Duodenal mucosa (tissue), 2 donors: ENCODE results near the gene APOL6.
"Not testable (repeated sequence)": the region's sequence is repeated elsewhere in the genome, so short reads cannot be mapped to it uniquely, and the experiment has no call there.

Experiments used
- H3K27ac ChIP-seq: one replicate; pipeline ENCODE4 v1.7.0; 2013; ENCODE audit warnings: low read depth, low read length
- H3K27me3 ChIP-seq, 2 donors: one replicate each; pipeline ENCODE4 v1.7.0; 2013; ENCODE audit warnings: low read length in 2 of 2, control low read depth in 1 of 2; ENCODE audit not compliant: insufficient read depth in 2 of 2, control insufficient read depth in 1 of 2
- H3K36me3 ChIP-seq, 2 donors: one replicate each; pipeline ENCODE4 v1.7.0; 2013; ENCODE audit warnings: low read length in 2 of 2, control low read depth in 1 of 2; ENCODE audit not compliant: insufficient read depth in 2 of 2, control insufficient read depth in 1 of 2
- H3K4me1 ChIP-seq, 2 donors: one replicate each; pipeline ENCODE4 v1.7.0; 2013; ENCODE audit warnings: low read length in 2 of 2, control low read depth in 1 of 2; ENCODE audit not compliant: insufficient read depth in 2 of 2, control insufficient read depth in 1 of 2
- H3K4me3 ChIP-seq, 2 donors: one replicate each; pipeline ENCODE4 v1.7.0; 2013; ENCODE audit warnings: low read length in 2 of 2, low read depth in 1 of 2
- H3K9ac ChIP-seq, 2 donors: one replicate each; pipeline ENCODE4 v1.7.0; 2013; ENCODE audit warnings: low read length in 2 of 2, low read depth in 1 of 2
- H3K9me3 ChIP-seq, 2 donors: one replicate each; pipeline ENCODE4 v1.7.0; 2013; ENCODE audit warnings: low read length in 2 of 2, control low read depth in 1 of 2; ENCODE audit not compliant: control insufficient read depth in 1 of 2

Gene APOL6

GRCh38 chr22:35617137-35617755 lies 31.0 kb upstream of the APOL6 start, which contains the start of gene MB:
Gene MB, minus strand, starts transcription at chr22:35617329. Its CDS starts 72 bp downstream, at chr22:35617257.
- Histone ChIP-seq H3K9me3 (no peaks in the 10 kb centered on the region), H3K36me3 (no peaks in the 10 kb centered on the region), H3K27me3 (no peaks in the 10 kb centered on the region), H3K4me1 (peaks cover 2 to 7% of the 10 kb centered on the region in 2 donors), H3K9ac (no peak within 1 kb of the TSS), H3K27ac (no peak within 1 kb of the TSS), H3K4me3 (no peak within 1 kb of the TSS)

- Histone ChIP-seq H3K27me3 (no peaks in the 10 kb centered on the region), H3K27ac (no peak overlapping the region), H3K4me3 (no peak overlapping the region), H3K4me1 (peaks cover 8 to 17% of the 10 kb centered on the region in 2 donors), H3K9ac (no peak overlapping the region), H3K36me3 (no peaks in the 10 kb centered on the region), H3K9me3 (no peaks in the 10 kb centered on the region)
These were observed 29.6 kb upstream of the APOL6 start for GRCh38 chr22:35618427-35619223.

- Histone ChIP-seq H3K9ac (no peak overlapping the region), H3K4me1 (peaks cover 8 to 17% of the 10 kb centered on the region in 2 donors), H3K27ac (no peak overlapping the region), H3K36me3 (no peaks in the 10 kb centered on the region), H3K4me3 (no peak overlapping the region), H3K9me3 (no peaks in the 10 kb centered on the region), H3K27me3 (no peaks in the 10 kb centered on the region)
These were observed 28.7 kb upstream of the APOL6 start for GRCh38 chr22:35619336-35620094.

DNA sequence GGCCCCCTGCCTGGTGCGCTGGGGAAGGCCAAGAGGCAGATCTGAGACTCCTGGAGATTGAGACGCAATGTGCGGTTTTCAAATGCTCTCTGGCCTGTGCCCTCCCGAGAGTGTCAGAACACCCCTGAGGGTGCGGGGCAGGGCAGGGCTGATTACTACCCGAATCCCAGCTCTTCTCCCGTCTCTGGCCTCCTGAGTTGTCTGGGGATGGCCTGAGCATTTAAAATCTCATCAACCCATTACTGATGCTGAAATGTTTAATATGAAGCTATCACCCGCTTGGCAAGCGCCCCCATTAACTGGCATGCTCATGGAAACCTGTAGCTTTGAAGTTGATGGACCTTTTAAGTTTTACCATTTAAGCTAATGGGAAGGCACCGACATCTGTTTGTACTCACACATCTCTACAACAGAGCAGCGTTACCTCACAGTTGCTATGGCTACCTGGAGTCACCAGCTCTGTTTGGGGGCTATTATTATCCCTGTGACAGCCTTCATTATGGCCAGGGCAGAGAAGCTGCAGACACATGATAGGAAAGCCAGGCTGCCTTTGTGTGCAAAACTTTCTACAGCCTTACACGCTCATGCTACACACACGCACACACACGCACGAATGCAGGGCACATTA lies 27.5 kb upstream of the APOL6 start:
- Histone ChIP-seq H3K9me3 (no peaks in the 10 kb centered on the region), H3K4me1 (peaks cover 8 to 17% of the 10 kb centered on the region in 2 donors), H3K27me3 (no peaks in the 10 kb centered on the region), H3K36me3 (no peaks in the 10 kb centered on the region), H3K27ac (no peak overlapping the region), H3K4me3 (no peak overlapping the region), H3K9ac (no peak overlapping the region)

GRCh38 chr22:35621451-35621850 lies 26.8 kb upstream of the APOL6 start:
- no peaks in the 10 kb centered on the region for H3K36me3 ChIP-seq
- peaks cover 8 to 17% of the 10 kb centered on the region in 2 donors for H3K4me1 ChIP-seq
- no peak overlapping the region for H3K27ac ChIP-seq
- no peaks in the 10 kb centered on the region for H3K27me3 ChIP-seq
- H3K4me3 ChIP-seq, result no peak overlapping the region
- H3K9ac ChIP-seq, result no peak overlapping the region
- no peaks in the 10 kb centered on the region for H3K9me3 ChIP-seq

DNA sequence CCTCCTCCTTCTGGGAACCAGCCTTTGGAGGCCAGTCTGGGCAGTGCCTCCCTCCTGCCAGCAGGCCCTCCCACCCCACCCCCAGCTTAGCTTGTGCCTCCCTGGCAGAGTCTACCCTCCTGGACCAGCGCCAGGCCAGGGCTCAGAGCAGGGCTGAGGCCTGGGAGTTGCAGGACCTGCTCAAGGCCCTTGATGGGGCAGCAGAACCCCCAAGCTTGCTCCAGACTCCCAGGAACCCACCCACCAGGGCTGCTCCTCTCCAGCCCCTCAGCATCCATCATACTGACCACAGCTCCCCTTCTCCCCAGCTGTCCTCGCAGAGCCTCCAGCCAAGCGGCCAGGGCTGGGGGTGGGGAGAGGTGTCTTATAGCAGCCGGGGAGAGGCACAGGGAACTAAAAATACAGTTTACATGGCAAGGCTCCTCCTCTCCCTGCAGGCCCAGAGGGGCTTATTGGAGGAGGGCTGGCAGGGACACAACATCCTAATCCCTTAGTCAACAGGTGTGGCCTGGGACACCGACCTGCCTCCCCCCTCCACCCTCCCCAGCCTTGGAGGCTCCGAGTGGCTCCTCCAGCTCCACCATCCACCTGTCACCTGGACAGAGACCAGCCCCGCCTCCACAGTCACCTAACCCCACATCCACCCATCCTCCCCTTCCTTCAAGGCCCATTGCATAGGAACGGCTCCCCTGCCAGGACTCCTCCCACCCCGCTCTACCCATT lies 25.9 kb upstream of the APOL6 start:
- Histone ChIP-seq H3K4me1 (peaks cover 8 to 17% of the 10 kb centered on the region in 2 donors), H3K27me3 (no peaks in the 10 kb centered on the region), H3K9me3 (no peaks in the 10 kb centered on the region), H3K36me3 (no peaks in the 10 kb centered on the region), H3K4me3 (no peak overlapping the region), H3K9ac (no peak overlapping the region), H3K27ac (no peak overlapping the region)

- H3K4me3 ChIP-seq, H3K9me3 ChIP-seq, H3K27me3 ChIP-seq, H3K9ac ChIP-seq, H3K36me3 ChIP-seq, H3K27ac ChIP-seq: not testable (repeated sequence)
- peaks cover 8 to 17% of the 10 kb centered on the region in 2 donors for H3K4me1 ChIP-seq
These were observed 24.4 kb upstream of the APOL6 start for GRCh38 chr22:35623885-35624284.

- no peak overlapping the region for H3K27ac ChIP-seq
- no peaks in the 10 kb centered on the region for H3K36me3 ChIP-seq
- H3K9me3 ChIP-seq, result no peaks in the 10 kb centered on the region
These were observed 23.7 kb upstream of the APOL6 start for GRCh38 chr22:35624547-35624946.

DNA sequence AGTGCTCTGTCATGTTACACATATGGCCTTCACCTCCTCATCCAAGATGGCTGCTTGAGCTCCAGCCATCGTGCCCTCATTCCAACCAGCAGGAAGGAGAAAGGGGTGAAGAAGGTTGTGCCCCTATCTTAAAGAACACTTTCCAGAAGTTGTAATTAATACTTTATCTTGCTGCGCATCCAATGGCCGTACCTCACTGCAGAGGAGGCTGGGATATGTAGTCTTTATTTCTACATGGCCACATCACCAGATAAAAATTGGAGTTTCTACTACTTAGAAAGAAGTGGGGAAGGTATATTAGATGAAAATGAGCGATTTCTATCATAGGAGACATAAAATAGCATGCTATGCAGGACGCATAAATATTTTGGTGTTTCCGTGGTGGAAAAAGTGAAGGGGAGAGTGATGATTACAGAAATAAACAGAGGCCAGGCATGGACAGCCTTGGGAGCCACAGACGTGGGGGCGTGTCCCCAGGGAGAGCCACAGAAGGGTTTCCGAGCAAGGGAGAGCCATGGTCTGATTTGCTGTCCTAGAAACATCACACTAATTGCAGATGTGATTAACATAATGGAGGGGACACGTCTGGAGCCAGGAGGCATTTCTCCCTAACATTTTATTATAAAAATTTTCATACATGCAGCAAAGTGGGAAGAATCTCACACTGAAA lies 22.3 kb upstream of the APOL6 start:
- Histone ChIP-seq H3K9ac (no peak overlapping the region), H3K27me3 (no peaks in the 10 kb centered on the region), H3K4me3 (no peak overlapping the region), H3K36me3 (no peaks in the 10 kb centered on the region), H3K27ac (no peak overlapping the region), H3K4me1 (peaks cover 12 to 17% of the 10 kb centered on the region in 2 donors), H3K9me3 (no peaks in the 10 kb centered on the region)

More at GRCh38 chr22:35624547-35624946, 23.7 kb upstream of the APOL6 start:
- Histone ChIP-seq H3K27me3 (no peaks in the 10 kb centered on the region), H3K4me1 (peaks cover 9 to 17% of the 10 kb centered on the region in 2 donors), H3K9ac (no peak overlapping the region), H3K4me3 (no peak overlapping the region)
